BE2C (cell line): Measurements from ENCODE around the gene DNTT.

ENCODE experiments used
- DNase-seq: peaks from one replicate; pipeline ENCODE4 v3.0.0-alpha.2; 2020
- H3K27me3 ChIP-seq: fragments of 250-450 bp; sonication (Bioruptor Pico); 2 replicates; pipeline ENCODE4 v1.5.1; 2020; ENCODE audit warnings: mild to moderate bottlenecking
- H3K36me3 ChIP-seq: fragments of 250-450 bp; sonication (Bioruptor Pico); 2 replicates; pipeline ENCODE4 v1.5.1; 2020; ENCODE audit warnings: mild to moderate bottlenecking
- H3K4me1 ChIP-seq: fragments of 250-450 bp; sonication (Bioruptor Pico); 2 replicates; pipeline ENCODE4 v1.5.1; 2020
- H3K4me3 ChIP-seq: 2 replicates; pipeline ENCODE4 v1.5.1; 2011; ENCODE audit warnings: low read depth, low read length
- H3K9me3 ChIP-seq: fragments of 250-450 bp; sonication (Bioruptor Pico); 2 replicates; pipeline ENCODE4 v1.5.1; 2020
- TF ChIP-seq, protein P1 (sequence below): IDR thresholded peaks from 2 replicates; pipeline ENCODE4 v1.5.1; 2012; ENCODE audit warnings: mild to moderate bottlenecking, low read depth, low read length

DNTT gene

DNA sequence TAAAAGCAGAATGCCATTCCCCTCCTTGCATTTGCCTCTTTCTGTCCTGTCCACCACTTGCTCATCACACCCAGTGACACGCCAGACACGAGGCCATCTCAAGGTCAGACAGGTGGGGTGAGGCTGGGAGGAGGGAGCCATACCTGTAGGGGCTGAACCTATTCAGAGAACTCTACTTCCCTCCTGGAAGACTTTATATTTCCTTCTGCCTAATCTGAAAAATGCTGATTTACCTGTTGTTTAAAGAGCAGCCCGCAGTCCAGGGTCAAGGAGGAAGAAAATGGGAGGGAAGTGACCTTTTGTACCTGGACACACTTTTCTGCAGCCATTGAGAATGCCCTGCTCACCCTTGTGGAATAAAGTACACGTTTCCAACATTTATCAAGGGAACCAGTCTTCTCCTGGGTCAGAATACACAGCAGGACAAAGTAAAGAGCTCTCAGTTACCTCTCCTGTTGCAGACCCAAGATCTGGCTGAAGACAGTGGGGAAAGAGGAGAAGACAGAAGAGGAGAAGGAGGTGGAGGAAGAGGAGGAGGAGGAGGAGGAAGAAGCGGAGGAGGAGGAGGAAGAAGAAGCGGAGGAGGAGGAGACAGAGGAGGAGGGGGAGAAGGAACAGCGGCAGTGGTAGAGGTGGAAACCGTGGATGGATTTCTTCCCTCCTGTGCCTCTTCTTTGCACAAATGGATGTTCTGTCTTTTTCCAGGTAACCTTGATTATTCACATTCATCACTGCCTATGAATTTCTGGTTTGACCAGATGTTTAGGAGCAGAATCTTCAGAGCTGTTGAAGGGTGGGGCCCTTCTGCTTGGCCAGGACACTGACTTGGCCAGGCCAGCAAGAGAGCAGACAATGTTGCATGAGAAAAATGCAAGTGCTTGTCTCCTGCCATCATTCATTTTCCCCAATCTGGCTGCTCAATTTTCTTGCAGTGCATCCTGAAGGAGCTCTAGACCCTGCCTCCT, 31.6 kb upstream of the DNTT start:
- Histone ChIP-seq H3K4me1 (no peaks in the 10 kb centered on the region), H3K4me3 (no peak overlapping the region), H3K9me3 (no peaks in the 10 kb centered on the region), H3K36me3 (no peaks in the 10 kb centered on the region), H3K27me3 (no peaks in the 10 kb centered on the region)
- DNase-seq: no peak
- TF ChIP-seq, protein P1, sequence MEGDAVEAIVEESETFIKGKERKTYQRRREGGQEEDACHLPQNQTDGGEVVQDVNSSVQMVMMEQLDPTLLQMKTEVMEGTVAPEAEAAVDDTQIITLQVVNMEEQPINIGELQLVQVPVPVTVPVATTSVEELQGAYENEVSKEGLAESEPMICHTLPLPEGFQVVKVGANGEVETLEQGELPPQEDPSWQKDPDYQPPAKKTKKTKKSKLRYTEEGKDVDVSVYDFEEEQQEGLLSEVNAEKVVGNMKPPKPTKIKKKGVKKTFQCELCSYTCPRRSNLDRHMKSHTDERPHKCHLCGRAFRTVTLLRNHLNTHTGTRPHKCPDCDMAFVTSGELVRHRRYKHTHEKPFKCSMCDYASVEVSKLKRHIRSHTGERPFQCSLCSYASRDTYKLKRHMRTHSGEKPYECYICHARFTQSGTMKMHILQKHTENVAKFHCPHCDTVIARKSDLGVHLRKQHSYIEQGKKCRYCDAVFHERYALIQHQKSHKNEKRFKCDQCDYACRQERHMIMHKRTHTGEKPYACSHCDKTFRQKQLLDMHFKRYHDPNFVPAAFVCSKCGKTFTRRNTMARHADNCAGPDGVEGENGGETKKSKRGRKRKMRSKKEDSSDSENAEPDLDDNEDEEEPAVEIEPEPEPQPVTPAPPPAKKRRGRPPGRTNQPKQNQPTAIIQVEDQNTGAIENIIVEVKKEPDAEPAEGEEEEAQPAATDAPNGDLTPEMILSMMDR: no peak

DNA sequence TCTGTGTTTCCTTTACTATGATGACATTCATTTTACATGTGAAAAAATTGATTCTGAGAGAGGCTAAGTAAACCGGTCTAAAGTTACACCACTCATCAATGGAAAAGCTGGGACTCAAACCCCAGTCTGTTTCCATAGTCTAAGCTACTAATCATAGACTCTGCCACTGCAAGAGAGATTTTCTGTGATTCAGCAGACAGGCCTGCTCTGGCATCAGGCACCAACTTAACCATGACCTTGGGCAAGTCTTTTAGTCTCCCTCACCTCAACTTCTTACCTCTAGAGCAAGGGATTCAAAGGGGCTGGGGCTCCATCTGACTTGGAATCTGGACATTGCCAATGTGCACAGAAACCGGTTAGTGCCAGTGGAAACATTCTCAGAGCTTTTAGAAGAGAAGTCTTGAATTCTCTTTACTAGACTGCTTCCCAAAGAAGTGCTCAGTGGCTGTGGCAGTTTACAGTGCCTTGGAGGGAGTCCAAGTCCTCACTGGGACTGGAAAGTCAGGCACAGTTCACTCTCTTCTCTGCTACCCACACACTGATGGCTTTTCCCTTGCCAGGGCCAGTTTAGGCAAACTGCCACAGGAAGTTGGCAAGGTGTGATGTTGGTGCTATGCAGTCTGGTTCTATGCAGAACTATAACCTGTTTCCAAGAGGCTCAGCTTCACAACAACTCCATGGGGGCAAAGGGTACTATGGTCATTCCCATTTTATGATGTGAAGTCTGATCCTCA, 28.4 kb upstream of the DNTT start:
- Histone ChIP-seq H3K4me3 (no peak overlapping the region), H3K9me3 (no peaks in the 10 kb centered on the region), H3K36me3 (no peaks in the 10 kb centered on the region), H3K4me1 (no peaks in the 10 kb centered on the region), H3K27me3 (no peaks in the 10 kb centered on the region)
- TF ChIP-seq, protein P1: no peak
- DNase-seq: no peak

DNA sequence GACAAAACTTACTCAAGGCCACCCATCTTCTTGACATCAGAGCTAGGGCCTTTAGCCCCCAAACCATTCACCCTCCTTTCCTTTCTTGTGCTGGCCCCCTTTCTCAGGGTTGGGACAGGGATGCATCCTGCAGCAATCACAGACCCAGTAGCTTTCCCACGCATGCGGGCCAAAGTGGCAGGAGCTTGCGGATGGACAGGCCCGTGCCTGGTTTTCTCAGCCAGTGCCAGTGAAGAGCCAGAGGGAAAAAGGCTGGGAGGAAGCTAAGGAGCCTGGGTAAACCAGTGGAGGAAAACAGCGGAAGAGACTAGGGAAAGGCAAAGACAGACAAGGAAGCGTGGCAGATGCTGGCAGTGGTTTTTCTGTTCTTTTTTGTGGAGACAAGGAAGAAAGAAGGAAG, 27.8 kb upstream of the DNTT start:
- H3K27me3 ChIP-seq: no peaks in the 10 kb centered on the region
- no peaks in the 10 kb centered on the region for H3K36me3 ChIP-seq
- no peak for DNase-seq
- no peaks in the 10 kb centered on the region for H3K4me1 ChIP-seq
- TF ChIP-seq, protein P1: no peak
- H3K9me3 ChIP-seq: no peaks in the 10 kb centered on the region
- no peak overlapping the region for H3K4me3 ChIP-seq

DNA sequence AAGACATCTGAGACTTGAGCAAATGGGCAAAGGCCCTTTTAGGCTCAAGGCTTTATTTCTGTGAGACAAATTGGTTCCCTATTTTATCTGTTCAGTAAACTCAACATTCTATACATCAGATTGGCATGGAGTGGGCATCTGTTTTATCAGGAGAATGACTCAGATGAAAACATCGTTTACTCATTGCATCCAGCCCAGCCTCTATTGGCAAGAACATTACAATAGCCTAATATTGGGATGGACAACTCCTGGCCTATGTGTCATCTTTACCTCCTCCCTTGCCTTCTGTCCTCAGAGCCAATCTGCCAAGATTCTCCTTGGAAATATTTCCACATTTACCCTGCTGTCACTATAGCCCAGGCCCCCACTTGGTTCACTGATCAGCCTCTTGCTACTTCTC, 27.4 kb upstream of the DNTT start:
- Histone ChIP-seq H3K4me1 (no peaks in the 10 kb centered on the region), H3K27me3 (no peaks in the 10 kb centered on the region), H3K36me3 (no peaks in the 10 kb centered on the region), H3K4me3 (no peak overlapping the region), H3K9me3 (no peaks in the 10 kb centered on the region)
- TF ChIP-seq, protein P1: no peak
- DNase-seq: no peak

DNA sequence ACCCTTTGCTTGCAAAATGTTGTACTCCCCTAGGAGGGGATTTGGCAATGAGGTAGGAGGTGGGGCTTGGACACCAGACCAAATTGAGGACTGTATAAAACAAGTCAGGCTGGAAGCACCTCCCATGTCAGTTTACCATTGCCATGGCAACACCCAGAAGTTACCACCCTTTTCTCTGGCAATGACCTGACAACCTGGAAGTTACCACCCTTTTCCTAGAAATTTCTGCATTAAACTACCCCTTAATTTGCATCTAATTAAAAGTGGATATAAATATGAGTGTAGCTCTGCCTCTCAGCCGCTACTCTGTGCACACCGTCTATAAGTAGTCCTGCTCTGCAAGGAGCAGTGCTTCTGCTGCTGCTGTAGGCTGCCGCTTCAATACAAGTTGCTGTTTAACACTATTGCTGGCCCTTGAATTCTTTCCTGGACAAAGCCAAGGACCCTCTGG, 25.0 kb upstream of the DNTT start:
- no peak for DNase-seq
- H3K4me3 ChIP-seq: no peak overlapping the region
- H3K9me3 ChIP-seq: no peaks in the 10 kb centered on the region
- no peaks in the 10 kb centered on the region for H3K4me1 ChIP-seq
- H3K36me3 ChIP-seq: no peaks in the 10 kb centered on the region
- TF ChIP-seq, protein P1: no peak
- H3K27me3 ChIP-seq: no peaks in the 10 kb centered on the region

DNA sequence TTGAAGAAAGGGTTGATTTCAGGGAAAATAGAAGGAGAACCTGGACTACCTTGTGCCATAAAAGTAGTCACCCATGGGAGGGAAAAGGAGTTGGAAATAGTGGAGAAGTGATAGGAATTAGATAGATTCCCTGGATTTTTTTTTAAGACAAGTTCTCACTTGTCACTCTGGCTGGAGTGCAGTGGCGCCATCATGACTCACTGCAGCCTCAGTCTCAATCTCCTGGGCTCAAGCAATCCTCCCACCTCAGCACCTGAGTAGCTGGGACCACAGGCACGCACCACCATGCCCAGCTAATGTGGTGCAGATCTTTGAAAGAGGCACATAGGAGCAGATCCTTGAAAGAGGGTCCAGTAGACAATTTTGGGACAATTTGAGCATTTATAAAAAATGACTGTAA, 23.4 kb upstream of the DNTT start:
- H3K9me3 ChIP-seq: no peaks in the 10 kb centered on the region
- TF ChIP-seq, protein P1: no peak
- no peaks in the 10 kb centered on the region for H3K27me3 ChIP-seq
- H3K4me1 ChIP-seq: no peaks in the 10 kb centered on the region
- no peaks in the 10 kb centered on the region for H3K36me3 ChIP-seq
- H3K4me3 ChIP-seq: no peak overlapping the region
- DNase-seq: no peak
